GM12891 (cell line): ENCODE results near the gene DPH6.

Experiments
- DNase-seq: peaks from one replicate; pipeline ENCODE4 v3.0.0; 2011; ENCODE audit warnings: low spot score; ENCODE audit not compliant: insufficient read length
- FAIRE-seq: peaks from 2 replicates; lab custom pipeline; 2011; peaks lifted over from hg19 to GRCh38; lab: Jason Lieb, UNC
- PAX5 ChIP-seq: IDR thresholded peaks from 2 replicates; pipeline ENCODE4 v1.6.1; 2011; ENCODE audit warnings: low read length, moderate library complexity, mild to moderate bottlenecking; ENCODE audit not compliant: insufficient read depth, severe bottlenecking
- POLR2A ChIP-seq: IDR thresholded peaks from 2 replicates; pipeline ENCODE4 v1.6.1; 2011; ENCODE audit warnings: low read depth, low read length, control low read depth
- POLR2AphosphoS5 ChIP-seq: IDR thresholded peaks from 2 replicates; pipeline ENCODE4 v1.6.1; 2011; ENCODE audit warnings: low read depth, low read length, control low read depth
- POU2F2 ChIP-seq: IDR thresholded peaks from 2 replicates; pipeline ENCODE4 v1.6.1; 2011; ENCODE audit warnings: low read depth, mild to moderate bottlenecking, control low read depth, low read length, moderate library complexity
- SPI1 ChIP-seq: IDR thresholded peaks from 2 replicates; pipeline ENCODE4 v1.6.1; 2011; ENCODE audit warnings: low read depth, low read length, control low read depth
- TAF1 ChIP-seq: IDR thresholded peaks from 2 replicates; pipeline ENCODE4 v1.6.1; 2011; ENCODE audit warnings: low read depth, low read length, control low read depth

DPH6 gene

GRCh38 chr15:35546511-35547381 is 781 bp upstream of the DPH6 start:
- DNase-seq (no peak), FAIRE-seq (no peak)
- TF ChIP-seq TAF1 (no peak), SPI1 (peak; percentile 89)

GRCh38 chr15:35545316-35545823 is 595 bp downstream of the DPH6 start:
- TF ChIP-seq POLR2A (no peak; the same call in 1 of the 2 replicates), PAX5 (peak; percentile 23), POU2F2 (no peak), TAF1 (no peak), SPI1 (peak; percentile 34), POLR2AphosphoS5 (no peak)
- FAIRE-seq (peak; percentile 38), DNase-seq (peak; percentile 1)

GRCh38 chr15:35540885-35541284 is 5.1 kb downstream of the DPH6 start:
- FAIRE-seq (no peak), DNase-seq (no peak)
- TF ChIP-seq PAX5 (no peak), SPI1 (no peak), POLR2AphosphoS5 (no peak), POLR2A (no peak), POU2F2 (no peak)

- no peak for DNase-seq
- TF ChIP-seq POU2F2 (no peak), POLR2AphosphoS5 (no peak), SPI1 (no peak), PAX5 (no peak), POLR2A (no peak), TAF1 (no peak)
- FAIRE-seq: no peak
These were observed 5.9 kb downstream of the DPH6 start for GRCh38 chr15:35540021-35540420.

GRCh38 chr15:35535365-35535916 is 10.5 kb downstream of the DPH6 start:
- DNase-seq (no peak), FAIRE-seq (no peak)
- TF ChIP-seq PAX5 (no peak), POLR2A (no peak), SPI1 (no peak)

- FAIRE-seq (no peak), DNase-seq (no peak)
- TF ChIP-seq TAF1 (no peak), POLR2AphosphoS5 (no peak), PAX5 (no peak)
These were observed 12.5 kb downstream of the DPH6 start for GRCh38 chr15:35533130-35534110.

GRCh38 chr15:35530698-35531097 is 15.3 kb downstream of the DPH6 start:
- DNase-seq: no peak
- TF ChIP-seq POU2F2 (no peak), PAX5 (no peak), SPI1 (no peak), TAF1 (no peak), POLR2A (no peak), POLR2AphosphoS5 (no peak)
- no peak for FAIRE-seq

- no peak for TF ChIP-seq POLR2AphosphoS5
- no peak for TF ChIP-seq TAF1
- no peak for TF ChIP-seq POLR2A
- no peak for TF ChIP-seq PAX5
- TF ChIP-seq SPI1: no peak
- no peak for TF ChIP-seq POU2F2
- FAIRE-seq: no peak
- DNase-seq: no peak
These were observed 16.2 kb downstream of the DPH6 start for GRCh38 chr15:35529784-35530183.

GRCh38 chr15:35522061-35522460 is 23.9 kb downstream of the DPH6 start:
- TF ChIP-seq PAX5 (no peak), POLR2A (no peak), TAF1 (no peak), SPI1 (no peak), POU2F2 (no peak), POLR2AphosphoS5 (no peak)
- FAIRE-seq: no peak
- no peak for DNase-seq
